AG09319 (cell line): Measurements from ENCODE around the gene SLC37A1.

Experiments
- DNase-seq: peaks from one replicate; pipeline ENCODE4 v3.0.0-alpha.2; 2010; ENCODE audit warnings: low read depth; ENCODE audit errors: extremely low read depth
- CTCF ChIP-seq: IDR thresholded peaks from 2 replicates; pipeline ENCODE4 v1.5.1; 2011; ENCODE audit warnings: low read depth, mild to moderate bottlenecking, inconsistent platforms, low read length, moderate library complexity

SLC37A1 gene

GRCh38 chr21:42507418-42507817, 6.2 kb upstream of the SLC37A1 start:
- no peak for DNase-seq
- no peak for TF ChIP-seq CTCF

- DNase-seq, result no peak
- TF ChIP-seq CTCF, result no peak
These were observed 5.3 kb upstream of the SLC37A1 start for GRCh38 chr21:42508371-42508770.

- no peak for DNase-seq
- no peak for TF ChIP-seq CTCF
These were observed 4.4 kb upstream of the SLC37A1 start for GRCh38 chr21:42509244-42509643.

- no peak for TF ChIP-seq CTCF
- DNase-seq, result no peak
These were observed 1.2 kb upstream of the SLC37A1 start for GRCh38 chr21:42512346-42513034.

- TF ChIP-seq CTCF, result no peak
- no peak for DNase-seq
These were observed 582 bp downstream of the SLC37A1 start for GRCh38 chr21:42513985-42514882.

- DNase-seq, result no peak
- TF ChIP-seq CTCF, result no peak
These were observed 1.2 kb downstream of the SLC37A1 start for GRCh38 chr21:42514883-42515228.

- no peak for DNase-seq
- TF ChIP-seq CTCF, result no peak
These were observed 2.3 kb downstream of the SLC37A1 start for GRCh38 chr21:42515708-42516502.
